Endothelial cell of umbilical vein (primary cell): ENCODE measurements around the gene C2CD3. TPM values are rescaled to one million over a fixed set of nuclear protein-coding genes. Genes with fewer than 3 reads are reported as not detected.

Experiments used
- BruUV-seq: library from RNA; stranded (reverse); fragments of 400-500 nt; replicated peaks from 2 replicates; lab custom pipeline; 2021; lab: Mats Ljungman, UMichigan
- CTCF ChIA-PET: fragments of 300-600, 350-600 bp; sonication (Branson Sonifier 250); formaldehyde crosslinking; loops from one replicate; lab custom pipeline; 2021; ENCODE audit warnings: antibody characterized with exemption, inconsistent platforms; lab: Charles Lee
- POLR2A ChIA-PET: fragments of 300-600, 350-600 bp; sonication (Branson Sonifier 250); formaldehyde crosslinking; loops from one replicate; lab custom pipeline; 2021; ENCODE audit warnings: antibody characterized with exemption, inconsistent platforms; lab: Charles Lee
- DNase-seq: peaks from one replicate; pipeline ENCODE4 v3.0.0-alpha.2; 2011; ENCODE audit warnings: low read depth, low spot score
- FAIRE-seq: peaks from 2 replicates; lab custom pipeline; 2011; peaks lifted over from hg19 to GRCh38; lab: Jason Lieb, UNC
- H2AFZ ChIP-seq: 2 replicates; pipeline ENCODE4 v1.6.0; 2012; ENCODE audit warnings: low read depth, low read length, control low read depth, inconsistent platforms
- H3K27ac ChIP-seq: 2 replicates; pipeline ENCODE4 v1.5.1; 2011; ENCODE audit warnings: low read depth, mild to moderate bottlenecking, control low read depth, low read length, moderate library complexity; ENCODE audit not compliant: insufficient read depth
- H3K27me3 ChIP-seq, 2 experiments: 2 replicates each; pipeline versions ENCODE4 v1.6.0 to v1.6.1; 2011; ENCODE audit warnings: low read length in 2 of 2, mixed read lengths in 1 of 2; ENCODE audit not compliant: control insufficient read depth in 2 of 2, insufficient read depth in 2 of 2
- H3K36me3 ChIP-seq, 2 experiments: 2 replicates in 1 of 2; 3 replicates in 1 of 2; pipeline ENCODE4 v1.5.1; 2011; ENCODE audit warnings: low read length in 2 of 2, mild to moderate bottlenecking in 1 of 2, moderate library complexity in 1 of 2; ENCODE audit not compliant: control insufficient read depth in 2 of 2, insufficient read depth in 2 of 2; ENCODE audit errors: extremely low read depth in 1 of 2
- H3K4me1 ChIP-seq: 3 replicates; pipeline ENCODE4 v1.5.1; 2011; ENCODE audit warnings: mild to moderate bottlenecking, low read length; ENCODE audit not compliant: control insufficient read depth, insufficient read depth; ENCODE audit errors: extremely low read depth
- H3K4me2 ChIP-seq: 2 replicates; pipeline ENCODE4 v1.6.1; 2011; ENCODE audit warnings: low read length, control low read depth, mixed read lengths; ENCODE audit not compliant: insufficient read depth
- H3K4me3 ChIP-seq, 3 experiments: fragments of 200-600 bp in 1 of 3; sonication (generic), shearing (Covaris generic) in 1 of 3; replicated peaks in 1 of 3; 2 replicates each; pipeline ENCODE4 v1.5.1; 2011 to 2016; ENCODE audit warnings: control low read depth in 3 of 3, low read length in 3 of 3, mild to moderate bottlenecking in 2 of 3, inconsistent platforms in 1 of 3, low read depth in 1 of 3, moderate library complexity in 1 of 3; ENCODE audit not compliant: insufficient read depth in 1 of 3
- H3K79me2 ChIP-seq: 2 replicates; pipeline ENCODE4 v1.6.0; 2012; ENCODE audit warnings: low read length, inconsistent platforms; ENCODE audit not compliant: control insufficient read depth, insufficient read depth
- H3K9ac ChIP-seq: replicated peaks from 2 replicates; pipeline ENCODE3; 2011; ENCODE audit warnings: low read length, control low read depth; ENCODE audit not compliant: insufficient read depth; ENCODE audit errors: extremely low read depth
- H3K9me1 ChIP-seq: replicated peaks from 3 replicates; pipeline ENCODE4 v1.6.0; 2011; ENCODE audit warnings: mild to moderate bottlenecking, low read length; ENCODE audit not compliant: control insufficient read depth, insufficient read depth; ENCODE audit errors: extremely low read depth
- H3K9me3 ChIP-seq: replicated peaks from 2 replicates; pipeline ENCODE4 v1.5.1; 2012; ENCODE audit warnings: low read length, inconsistent platforms; ENCODE audit not compliant: control insufficient read depth, insufficient read depth
- H4K20me1 ChIP-seq: replicated peaks from 2 replicates; pipeline ENCODE3; 2011; ENCODE audit warnings: mild to moderate bottlenecking, low read length; ENCODE audit not compliant: control insufficient read depth, insufficient read depth; ENCODE audit errors: extremely low read depth
- FOS ChIP-seq: IDR thresholded peaks from 2 replicates; pipeline ENCODE4 v1.6.1; 2011; ENCODE audit warnings: mild to moderate bottlenecking, low read length, moderate library complexity, borderline replicate concordance; ENCODE audit not compliant: insufficient read depth
- GATA2 ChIP-seq: IDR thresholded peaks from 2 replicates; pipeline ENCODE4 v1.7.0; 2011; ENCODE audit warnings: low read depth, mild to moderate bottlenecking, moderate library complexity, mixed read lengths, low read length; ENCODE audit not compliant: insufficient read length, insufficient read depth
- JUN ChIP-seq: IDR thresholded peaks from 2 replicates; pipeline ENCODE4 v1.6.1; 2011; ENCODE audit warnings: borderline replicate concordance, low read depth; ENCODE audit not compliant: insufficient read length, insufficient read depth
- MYC ChIP-seq: IDR thresholded peaks from one replicate; pipeline ENCODE4 v1.6.1; 2011; ENCODE audit warnings: mild to moderate bottlenecking, low read depth, low read length
- POLR2A ChIP-seq: IDR thresholded peaks from 2 replicates; pipeline ENCODE4 v1.6.1; 2012; ENCODE audit warnings: low read depth, mild to moderate bottlenecking, control low read depth, low read length
- POLR2AphosphoS5 ChIP-seq: IDR thresholded peaks from 2 replicates; pipeline ENCODE4 v1.6.1; 2012; ENCODE audit warnings: low read depth, mild to moderate bottlenecking, control low read depth, low read length, moderate library complexity; ENCODE audit not compliant: insufficient read depth
- dilution Hi-C: fragments of 300-500 bp; cut with MboI; formaldehyde crosslinking; loops from one replicate; pipeline ENCODE4 v1.15.0; 2019; ENCODE audit warnings: low sequenced_read_pairs; ENCODE audit not compliant: extremely low pct_ligation_motif_present
- intact Hi-C: fragments of 100-400 bp; cut with micrococcal nuclease; formaldehyde crosslinking; loops from one replicate; pipeline ENCODE4 v1.10.0; 2022
- polyA plus RNA-seq, 4 experiments: library from polyadenylated mRNA; depleted of rRNA in 3 of 4; stranded (reverse) in 3 of 4; unstranded in 1 of 4; fragments of >200 nt; gene quantifications; 2 replicates each; pipeline versions ENCODE4 v1.2.1 to v1.2.3, GENCODE V29; 2011 to 2012; ENCODE audit warnings: missing spikeins in 1 of 4
- total RNA-seq: library from RNA; stranded (reverse); gene quantifications from 2 replicates; pipeline ENCODE4 v1.2.3, GENCODE V29; 2021
- TF ChIP-seq, protein P1 (sequence below): IDR thresholded peaks from 2 replicates; pipeline ENCODE4 v1.6.1; 2011; ENCODE audit not compliant: insufficient read depth, insufficient read length
- TF ChIP-seq, protein P2 (sequence below), 2 donors: IDR thresholded peaks; 1 replicate in 1 of 2; 2 replicates in 1 of 2; pipeline ENCODE4 v1.5.1; 2011; ENCODE audit warnings: low read length in 2 of 2, mild to moderate bottlenecking in 2 of 2, moderate library complexity in 2 of 2, control low read depth in 1 of 2, inconsistent platforms in 1 of 2, low read depth in 1 of 2; ENCODE audit not compliant: insufficient read depth in 1 of 2; ENCODE audit errors: extremely low read depth in 1 of 2

C2CD3 gene
- total and polyA plus RNA-seq, 2 donors (not counting 3 experiments of a cell fraction or from before 2014, with no cell fraction given): 12.9 to 36.6 TPM

DNA sequence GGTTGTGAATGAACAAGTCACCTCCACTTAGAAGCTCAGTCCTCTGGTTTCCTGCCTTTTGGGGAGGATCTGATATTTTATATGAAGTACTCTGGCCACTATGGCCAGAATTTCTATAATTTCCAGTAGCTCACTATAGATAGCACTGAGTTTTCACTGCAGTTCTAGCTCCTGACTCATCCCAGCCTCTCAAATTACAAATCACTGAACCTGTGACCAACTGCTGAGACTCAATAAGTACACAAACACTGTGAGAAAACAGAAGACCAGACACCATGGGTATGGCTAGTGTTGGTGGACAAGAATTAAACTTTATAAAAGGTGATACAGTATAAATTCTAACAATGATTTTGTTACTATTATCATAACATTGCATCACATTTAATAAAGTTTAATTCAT is 114.9 kb downstream of the C2CD3 start:
- intact Hi-C loops: no loop called here
- Histone ChIP-seq H3K9me3 (no peaks in the 10 kb centered on the region), H3K9me1 (no peaks in the 10 kb centered on the region), H3K27me3 (no peaks in the 10 kb centered on the region), H3K4me1 (peaks cover 5% of the 10 kb centered on the region), H2AFZ (no peak overlapping the region), H4K20me1 (no peaks in the 10 kb centered on the region), H3K4me2 (no peak overlapping the region), H3K36me3 (peaks cover 3 to 5% of the 10 kb centered on the region in 2 experiments), H3K4me3 (no peak overlapping the region), H3K9ac (no peak overlapping the region), H3K27ac (no peak overlapping the region), H3K79me2 (no peaks in the 10 kb centered on the region)
- DNase-seq: no peak
- no TSS peak for BruUV-seq
- no peak for TF ChIP-seq GATA2
- TF ChIP-seq, protein P1, sequence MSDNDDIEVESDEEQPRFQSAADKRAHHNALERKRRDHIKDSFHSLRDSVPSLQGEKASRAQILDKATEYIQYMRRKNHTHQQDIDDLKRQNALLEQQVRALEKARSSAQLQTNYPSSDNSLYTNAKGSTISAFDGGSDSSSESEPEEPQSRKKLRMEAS: no peak
- TF ChIP-seq JUN: no peak
- TF ChIP-seq FOS: no peak
- TF ChIP-seq MYC: no peak
- CTCF ChIA-PET: interaction anchor here (1.1 to 1.8 kb wide), 2 partner anchors 92 to 397 kb away, joined by 3 to 5 read pairs; no protein-coding TSS in a partner anchor
- FAIRE-seq: no peak
- dilution Hi-C loops: no loop called here
- POLR2A ChIA-PET: no interaction called here

DNA sequence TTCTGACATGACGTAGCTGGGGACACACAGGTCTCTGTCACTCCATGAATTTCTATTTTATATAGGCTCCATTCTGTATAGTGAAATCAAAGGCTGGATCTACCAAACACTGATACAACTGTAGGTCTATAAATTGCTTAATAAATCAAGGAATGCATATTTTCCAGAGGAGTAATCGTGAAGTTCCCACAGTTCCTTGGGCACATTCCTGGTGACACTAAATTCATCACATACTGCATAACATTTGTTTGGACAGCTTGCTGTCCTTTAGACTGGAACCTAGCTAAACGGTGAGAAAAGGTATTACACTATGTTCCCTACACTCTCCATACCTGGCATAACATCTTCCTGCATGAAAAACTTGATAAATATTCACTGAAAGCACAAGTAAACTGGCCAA is 120.3 kb downstream of the C2CD3 start:
- no TSS peak for BruUV-seq
- intact Hi-C loops (no loop called here), dilution Hi-C loops (no loop called here)
- DNase-seq (no peak), FAIRE-seq (no peak)
- ChIA-PET CTCF (interaction anchor here (1.0 kb wide), 1 partner anchor 17 kb away, joined by 3 read pairs; no protein-coding TSS in a partner anchor), POLR2A (no interaction called here)
- no peaks in the 10 kb centered on the region for H3K9me1 ChIP-seq
- no peaks in the 10 kb centered on the region for H3K27me3 ChIP-seq
- no peaks in the 10 kb centered on the region for H3K9me3 ChIP-seq
- no peak overlapping the region for H3K9ac ChIP-seq
- no peaks in the 10 kb centered on the region for H4K20me1 ChIP-seq
- peaks cover 6 to 7% of the 10 kb centered on the region in 2 experiments for H3K36me3 ChIP-seq
- H2AFZ ChIP-seq: no peak overlapping the region
- no peaks in the 10 kb centered on the region for H3K79me2 ChIP-seq
- no peak overlapping the region for H3K4me2 ChIP-seq
- TF ChIP-seq, protein P1: no peak
- TF ChIP-seq GATA2: no peak
- TF ChIP-seq JUN: no peak
- TF ChIP-seq, protein P2, sequence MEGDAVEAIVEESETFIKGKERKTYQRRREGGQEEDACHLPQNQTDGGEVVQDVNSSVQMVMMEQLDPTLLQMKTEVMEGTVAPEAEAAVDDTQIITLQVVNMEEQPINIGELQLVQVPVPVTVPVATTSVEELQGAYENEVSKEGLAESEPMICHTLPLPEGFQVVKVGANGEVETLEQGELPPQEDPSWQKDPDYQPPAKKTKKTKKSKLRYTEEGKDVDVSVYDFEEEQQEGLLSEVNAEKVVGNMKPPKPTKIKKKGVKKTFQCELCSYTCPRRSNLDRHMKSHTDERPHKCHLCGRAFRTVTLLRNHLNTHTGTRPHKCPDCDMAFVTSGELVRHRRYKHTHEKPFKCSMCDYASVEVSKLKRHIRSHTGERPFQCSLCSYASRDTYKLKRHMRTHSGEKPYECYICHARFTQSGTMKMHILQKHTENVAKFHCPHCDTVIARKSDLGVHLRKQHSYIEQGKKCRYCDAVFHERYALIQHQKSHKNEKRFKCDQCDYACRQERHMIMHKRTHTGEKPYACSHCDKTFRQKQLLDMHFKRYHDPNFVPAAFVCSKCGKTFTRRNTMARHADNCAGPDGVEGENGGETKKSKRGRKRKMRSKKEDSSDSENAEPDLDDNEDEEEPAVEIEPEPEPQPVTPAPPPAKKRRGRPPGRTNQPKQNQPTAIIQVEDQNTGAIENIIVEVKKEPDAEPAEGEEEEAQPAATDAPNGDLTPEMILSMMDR (IDR thresholded peaks at IDR 0.05; ENCODE audit: extremely low read depth in 1 of 2, insufficient read depth in 1 of 2, low read depth in 1 of 2, low read length in 2 of 2): no peak
- TF ChIP-seq POLR2A: no peak
- TF ChIP-seq FOS: no peak
- no peak for TF ChIP-seq POLR2AphosphoS5
- no peak overlapping the region for H3K4me3 ChIP-seq
- no peaks in the 10 kb centered on the region for H3K4me1 ChIP-seq
- H3K27ac ChIP-seq: no peak overlapping the region
